WTC11 (cell line): ENCODE data around the gene ECHS1. TPM values are rescaled to one million over a fixed set of nuclear protein-coding genes. Genes with fewer than 3 reads are reported as not detected.
A peak's percentile ranks its signal among the peaks of the same experiment; 100 is the strongest.

Experiments used
- ATF1 ChIP-seq: sonication (generic); formaldehyde crosslinking; IDR thresholded peaks from 2 replicates; pipeline ENCODE4 v1.8.1; 2023; ENCODE audit warnings: mild to moderate bottlenecking, moderate library complexity, missing genetic modification reagents
- EMX1 ChIP-seq: fragments of 250-450 bp; sonication (Bioruptor Pico); IDR thresholded peaks from 2 replicates; pipeline ENCODE4 v1.8.0; 2021; ENCODE audit warnings: mild to moderate bottlenecking
- FOXK1 ChIP-seq: sonication (generic); formaldehyde crosslinking; IDR thresholded peaks from 2 replicates; pipeline ENCODE4 v1.8.0; 2022; ENCODE audit warnings: mild to moderate bottlenecking, moderate library complexity, missing genetic modification reagents
- KAT7 ChIP-seq: sonication (generic); formaldehyde crosslinking; IDR thresholded peaks from 2 replicates; pipeline ENCODE4 v1.8.1; 2023; ENCODE audit warnings: missing genetic modification reagents, mild to moderate bottlenecking, borderline replicate concordance
- NFATC4 ChIP-seq: fragments of 250-450 bp; sonication (Bioruptor Pico); IDR thresholded peaks from 2 replicates; pipeline ENCODE4 v1.9.0; 2021; ENCODE audit warnings: mild to moderate bottlenecking
- NR1H2 ChIP-seq: sonication (generic); formaldehyde crosslinking; IDR thresholded peaks from 2 replicates; pipeline ENCODE4 v1.9.0; 2021; ENCODE audit warnings: mild to moderate bottlenecking, moderate library complexity, missing genetic modification reagents
- NR3C1 ChIP-seq: sonication (generic); formaldehyde crosslinking; conservative IDR thresholded peaks from 2 replicates; pipeline ENCODE4 v1.8.1; 2023; ENCODE audit warnings: low read depth, mild to moderate bottlenecking, missing genetic modification reagents
- OVOL2 ChIP-seq: fragments of 250-450 bp; sonication (Bioruptor Pico); IDR thresholded peaks from 2 replicates; pipeline ENCODE4 v1.9.0; 2021; ENCODE audit warnings: mild to moderate bottlenecking, borderline replicate concordance
- RELA ChIP-seq: sonication (generic); formaldehyde crosslinking; IDR thresholded peaks from 2 replicates; pipeline ENCODE4 v1.8.1; 2022; ENCODE audit warnings: missing genetic modification reagents, mild to moderate bottlenecking, borderline replicate concordance
- SMAD3 ChIP-seq: sonication (generic); formaldehyde crosslinking; IDR thresholded peaks from 2 replicates; pipeline ENCODE4 v1.8.0; 2022; ENCODE audit warnings: missing genetic modification reagents, mild to moderate bottlenecking, borderline replicate concordance
- SMAD4 ChIP-seq: sonication (generic); formaldehyde crosslinking; IDR thresholded peaks from 2 replicates; pipeline ENCODE4 v1.8.0; 2022; ENCODE audit warnings: mild to moderate bottlenecking, missing genetic modification reagents
- SOX15 ChIP-seq: fragments of 250-450 bp; sonication (Bioruptor Pico); IDR thresholded peaks from 2 replicates; pipeline ENCODE4 v1.9.0; 2021; ENCODE audit warnings: mild to moderate bottlenecking
- TCF7 ChIP-seq: sonication (generic); formaldehyde crosslinking; IDR thresholded peaks from 2 replicates; pipeline ENCODE4 v1.8.0; 2022; ENCODE audit warnings: mild to moderate bottlenecking, low read depth, missing genetic modification reagents, moderate library complexity
- ZNF219 ChIP-seq: sonication (generic); formaldehyde crosslinking; IDR thresholded peaks from 2 replicates; pipeline ENCODE4 v1.8.0; 2023; ENCODE audit warnings: missing genetic modification reagents, mild to moderate bottlenecking, borderline replicate concordance
- ZNF232 ChIP-seq: sonication (generic); formaldehyde crosslinking; IDR thresholded peaks from 2 replicates; pipeline ENCODE4 v1.8.0; 2022; ENCODE audit warnings: mild to moderate bottlenecking, missing genetic modification reagents
- ZNF416 ChIP-seq: fragments of 250-450 bp; sonication (Bioruptor Pico); IDR thresholded peaks from 2 replicates; pipeline ENCODE4 v1.9.0; 2021; ENCODE audit warnings: mild to moderate bottlenecking, inconsistent platforms
- ZNF423 ChIP-seq: fragments of 250-450 bp; sonication (Bioruptor Pico); IDR thresholded peaks from 2 replicates; pipeline ENCODE4 v2.1.2; 2022; ENCODE audit warnings: mild to moderate bottlenecking, moderate library complexity
- total RNA-seq: library from RNA; stranded (reverse); gene quantifications from 3 replicates; pipeline ENCODE4 v1.2.3, GENCODE V29; 2021
- TF ChIP-seq, protein P1 (sequence below): sonication (generic); formaldehyde crosslinking; IDR thresholded peaks from 2 replicates; pipeline ENCODE4 v1.8.1; 2023; ENCODE audit warnings: mild to moderate bottlenecking, missing genetic modification reagents
- TF ChIP-seq, protein P2 (sequence below): sonication (generic); formaldehyde crosslinking; IDR thresholded peaks from 2 replicates; pipeline ENCODE4 v1.8.1; 2022; ENCODE audit warnings: mild to moderate bottlenecking, missing genetic modification reagents, moderate library complexity, borderline replicate concordance
- TF ChIP-seq, protein P3 (sequence below): fragments of 200-600 bp; IDR thresholded peaks from 2 replicates; pipeline ENCODE4 v1.8.0; 2022; ENCODE audit warnings: antibody characterized with exemption
- TF ChIP-seq, protein P4 (sequence below): fragments of 250-450 bp; sonication (Bioruptor Pico); IDR thresholded peaks from 2 replicates; pipeline ENCODE4 v1.9.0; 2021; ENCODE audit warnings: mild to moderate bottlenecking, borderline replicate concordance
- TF ChIP-seq, protein P5 (sequence below): sonication (generic); formaldehyde crosslinking; IDR thresholded peaks from 2 replicates; pipeline ENCODE4 v1.8.0; 2022; ENCODE audit warnings: mild to moderate bottlenecking, missing genetic modification reagents
- TF ChIP-seq, protein P6 (sequence below): fragments of 250-450 bp; sonication (Bioruptor Pico); conservative IDR thresholded peaks from 2 replicates; pipeline ENCODE4 v1.9.0; 2021; ENCODE audit warnings: mild to moderate bottlenecking

ECHS1 gene
- total RNA-seq, 1 experiment from 2014 or later, result 84.1 TPM

DNA sequence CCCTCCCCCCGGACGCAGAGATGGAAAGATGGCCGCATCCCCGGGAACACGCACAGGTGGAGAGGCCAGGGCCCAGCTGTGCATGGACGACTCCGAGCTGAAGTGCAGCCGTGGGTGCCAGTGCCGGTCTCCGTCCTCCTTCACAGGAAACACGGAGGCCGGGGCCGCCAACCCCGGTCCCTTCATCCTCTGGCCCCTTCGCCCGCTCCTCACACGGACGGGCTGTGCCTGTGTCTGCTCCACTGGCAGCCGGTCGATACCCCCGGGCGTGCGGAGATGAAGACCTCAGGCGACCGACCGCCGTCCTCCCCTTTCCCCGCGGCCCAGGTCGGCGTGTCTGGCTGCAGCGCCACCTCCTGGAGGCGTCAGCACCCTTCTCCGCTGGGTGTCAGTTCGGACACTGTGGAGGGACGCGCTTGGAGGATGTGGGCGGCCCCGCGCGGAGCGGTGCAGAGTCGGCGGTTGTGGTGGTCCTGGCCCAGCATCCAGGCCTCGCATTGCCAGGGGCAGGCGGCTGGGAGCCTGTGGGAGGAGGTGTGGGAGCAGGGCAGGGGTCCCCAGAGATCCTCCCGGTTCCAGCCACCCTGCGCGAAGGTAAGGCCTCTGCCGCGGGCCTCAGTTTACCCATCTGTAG, 54.5 kb downstream of the ECHS1 start (continued):
- TF ChIP-seq ATF1, result no peak
- TF ChIP-seq SMAD4, result no peak
- 0 out of 2 replicates have a peak, but pooled peaks have one; percentile 10 for TF ChIP-seq ZNF423
- no peak for TF ChIP-seq EMX1 (CRISPR knock-in tag)
- no peak for TF ChIP-seq ZNF232
- no peak for TF ChIP-seq NFATC4 (CRISPR knock-in tag)
- TF ChIP-seq, protein P1, sequence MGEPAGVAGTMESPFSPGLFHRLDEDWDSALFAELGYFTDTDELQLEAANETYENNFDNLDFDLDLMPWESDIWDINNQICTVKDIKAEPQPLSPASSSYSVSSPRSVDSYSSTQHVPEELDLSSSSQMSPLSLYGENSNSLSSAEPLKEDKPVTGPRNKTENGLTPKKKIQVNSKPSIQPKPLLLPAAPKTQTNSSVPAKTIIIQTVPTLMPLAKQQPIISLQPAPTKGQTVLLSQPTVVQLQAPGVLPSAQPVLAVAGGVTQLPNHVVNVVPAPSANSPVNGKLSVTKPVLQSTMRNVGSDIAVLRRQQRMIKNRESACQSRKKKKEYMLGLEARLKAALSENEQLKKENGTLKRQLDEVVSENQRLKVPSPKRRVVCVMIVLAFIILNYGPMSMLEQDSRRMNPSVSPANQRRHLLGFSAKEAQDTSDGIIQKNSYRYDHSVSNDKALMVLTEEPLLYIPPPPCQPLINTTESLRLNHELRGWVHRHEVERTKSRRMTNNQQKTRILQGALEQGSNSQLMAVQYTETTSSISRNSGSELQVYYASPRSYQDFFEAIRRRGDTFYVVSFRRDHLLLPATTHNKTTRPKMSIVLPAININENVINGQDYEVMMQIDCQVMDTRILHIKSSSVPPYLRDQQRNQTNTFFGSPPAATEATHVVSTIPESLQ (CRISPR knock-in tag), result no peak
- TF ChIP-seq NR1H2, result no peak
- TF ChIP-seq, protein P2, sequence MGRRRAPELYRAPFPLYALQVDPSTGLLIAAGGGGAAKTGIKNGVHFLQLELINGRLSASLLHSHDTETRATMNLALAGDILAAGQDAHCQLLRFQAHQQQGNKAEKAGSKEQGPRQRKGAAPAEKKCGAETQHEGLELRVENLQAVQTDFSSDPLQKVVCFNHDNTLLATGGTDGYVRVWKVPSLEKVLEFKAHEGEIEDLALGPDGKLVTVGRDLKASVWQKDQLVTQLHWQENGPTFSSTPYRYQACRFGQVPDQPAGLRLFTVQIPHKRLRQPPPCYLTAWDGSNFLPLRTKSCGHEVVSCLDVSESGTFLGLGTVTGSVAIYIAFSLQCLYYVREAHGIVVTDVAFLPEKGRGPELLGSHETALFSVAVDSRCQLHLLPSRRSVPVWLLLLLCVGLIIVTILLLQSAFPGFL (CRISPR knock-in tag), result no peak
- TF ChIP-seq, protein P3, sequence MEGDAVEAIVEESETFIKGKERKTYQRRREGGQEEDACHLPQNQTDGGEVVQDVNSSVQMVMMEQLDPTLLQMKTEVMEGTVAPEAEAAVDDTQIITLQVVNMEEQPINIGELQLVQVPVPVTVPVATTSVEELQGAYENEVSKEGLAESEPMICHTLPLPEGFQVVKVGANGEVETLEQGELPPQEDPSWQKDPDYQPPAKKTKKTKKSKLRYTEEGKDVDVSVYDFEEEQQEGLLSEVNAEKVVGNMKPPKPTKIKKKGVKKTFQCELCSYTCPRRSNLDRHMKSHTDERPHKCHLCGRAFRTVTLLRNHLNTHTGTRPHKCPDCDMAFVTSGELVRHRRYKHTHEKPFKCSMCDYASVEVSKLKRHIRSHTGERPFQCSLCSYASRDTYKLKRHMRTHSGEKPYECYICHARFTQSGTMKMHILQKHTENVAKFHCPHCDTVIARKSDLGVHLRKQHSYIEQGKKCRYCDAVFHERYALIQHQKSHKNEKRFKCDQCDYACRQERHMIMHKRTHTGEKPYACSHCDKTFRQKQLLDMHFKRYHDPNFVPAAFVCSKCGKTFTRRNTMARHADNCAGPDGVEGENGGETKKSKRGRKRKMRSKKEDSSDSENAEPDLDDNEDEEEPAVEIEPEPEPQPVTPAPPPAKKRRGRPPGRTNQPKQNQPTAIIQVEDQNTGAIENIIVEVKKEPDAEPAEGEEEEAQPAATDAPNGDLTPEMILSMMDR, result peak; percentile 74
- TF ChIP-seq FOXK1 (CRISPR knock-in tag), result 0 out of 2 replicates have a peak, but pooled peaks have one; percentile 41
- no peak for TF ChIP-seq TCF7 (CRISPR knock-in tag)
- TF ChIP-seq KAT7 (CRISPR knock-in tag), result 0 out of 2 replicates have a peak, but pooled peaks have one; percentile 76
- TF ChIP-seq ZNF219 (CRISPR knock-in tag), result no peak
- 0 out of 2 replicates have a peak, but pooled peaks have one; percentile 21 for TF ChIP-seq ZNF416 (CRISPR knock-in tag)
- TF ChIP-seq, protein P4, sequence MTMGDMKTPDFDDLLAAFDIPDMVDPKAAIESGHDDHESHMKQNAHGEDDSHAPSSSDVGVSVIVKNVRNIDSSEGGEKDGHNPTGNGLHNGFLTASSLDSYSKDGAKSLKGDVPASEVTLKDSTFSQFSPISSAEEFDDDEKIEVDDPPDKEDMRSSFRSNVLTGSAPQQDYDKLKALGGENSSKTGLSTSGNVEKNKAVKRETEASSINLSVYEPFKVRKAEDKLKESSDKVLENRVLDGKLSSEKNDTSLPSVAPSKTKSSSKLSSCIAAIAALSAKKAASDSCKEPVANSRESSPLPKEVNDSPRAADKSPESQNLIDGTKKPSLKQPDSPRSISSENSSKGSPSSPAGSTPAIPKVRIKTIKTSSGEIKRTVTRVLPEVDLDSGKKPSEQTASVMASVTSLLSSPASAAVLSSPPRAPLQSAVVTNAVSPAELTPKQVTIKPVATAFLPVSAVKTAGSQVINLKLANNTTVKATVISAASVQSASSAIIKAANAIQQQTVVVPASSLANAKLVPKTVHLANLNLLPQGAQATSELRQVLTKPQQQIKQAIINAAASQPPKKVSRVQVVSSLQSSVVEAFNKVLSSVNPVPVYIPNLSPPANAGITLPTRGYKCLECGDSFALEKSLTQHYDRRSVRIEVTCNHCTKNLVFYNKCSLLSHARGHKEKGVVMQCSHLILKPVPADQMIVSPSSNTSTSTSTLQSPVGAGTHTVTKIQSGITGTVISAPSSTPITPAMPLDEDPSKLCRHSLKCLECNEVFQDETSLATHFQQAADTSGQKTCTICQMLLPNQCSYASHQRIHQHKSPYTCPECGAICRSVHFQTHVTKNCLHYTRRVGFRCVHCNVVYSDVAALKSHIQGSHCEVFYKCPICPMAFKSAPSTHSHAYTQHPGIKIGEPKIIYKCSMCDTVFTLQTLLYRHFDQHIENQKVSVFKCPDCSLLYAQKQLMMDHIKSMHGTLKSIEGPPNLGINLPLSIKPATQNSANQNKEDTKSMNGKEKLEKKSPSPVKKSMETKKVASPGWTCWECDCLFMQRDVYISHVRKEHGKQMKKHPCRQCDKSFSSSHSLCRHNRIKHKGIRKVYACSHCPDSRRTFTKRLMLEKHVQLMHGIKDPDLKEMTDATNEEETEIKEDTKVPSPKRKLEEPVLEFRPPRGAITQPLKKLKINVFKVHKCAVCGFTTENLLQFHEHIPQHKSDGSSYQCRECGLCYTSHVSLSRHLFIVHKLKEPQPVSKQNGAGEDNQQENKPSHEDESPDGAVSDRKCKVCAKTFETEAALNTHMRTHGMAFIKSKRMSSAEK, result no peak
- TF ChIP-seq, protein P5, sequence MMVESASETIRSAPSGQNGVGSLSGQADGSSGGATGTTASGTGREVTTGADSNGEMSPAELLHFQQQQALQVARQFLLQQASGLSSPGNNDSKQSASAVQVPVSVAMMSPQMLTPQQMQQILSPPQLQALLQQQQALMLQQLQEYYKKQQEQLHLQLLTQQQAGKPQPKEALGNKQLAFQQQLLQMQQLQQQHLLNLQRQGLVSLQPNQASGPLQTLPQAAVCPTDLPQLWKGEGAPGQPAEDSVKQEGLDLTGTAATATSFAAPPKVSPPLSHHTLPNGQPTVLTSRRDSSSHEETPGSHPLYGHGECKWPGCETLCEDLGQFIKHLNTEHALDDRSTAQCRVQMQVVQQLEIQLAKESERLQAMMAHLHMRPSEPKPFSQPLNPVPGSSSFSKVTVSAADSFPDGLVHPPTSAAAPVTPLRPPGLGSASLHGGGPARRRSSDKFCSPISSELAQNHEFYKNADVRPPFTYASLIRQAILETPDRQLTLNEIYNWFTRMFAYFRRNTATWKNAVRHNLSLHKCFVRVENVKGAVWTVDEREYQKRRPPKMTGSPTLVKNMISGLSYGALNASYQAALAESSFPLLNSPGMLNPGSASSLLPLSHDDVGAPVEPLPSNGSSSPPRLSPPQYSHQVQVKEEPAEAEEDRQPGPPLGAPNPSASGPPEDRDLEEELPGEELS (CRISPR knock-in tag), result 0 out of 2 replicates have a peak, but pooled peaks have one; percentile 44
- no peak for TF ChIP-seq NR3C1 (CRISPR knock-in tag)
- no peak for TF ChIP-seq RELA (CRISPR knock-in tag)
- TF ChIP-seq, protein P6, sequence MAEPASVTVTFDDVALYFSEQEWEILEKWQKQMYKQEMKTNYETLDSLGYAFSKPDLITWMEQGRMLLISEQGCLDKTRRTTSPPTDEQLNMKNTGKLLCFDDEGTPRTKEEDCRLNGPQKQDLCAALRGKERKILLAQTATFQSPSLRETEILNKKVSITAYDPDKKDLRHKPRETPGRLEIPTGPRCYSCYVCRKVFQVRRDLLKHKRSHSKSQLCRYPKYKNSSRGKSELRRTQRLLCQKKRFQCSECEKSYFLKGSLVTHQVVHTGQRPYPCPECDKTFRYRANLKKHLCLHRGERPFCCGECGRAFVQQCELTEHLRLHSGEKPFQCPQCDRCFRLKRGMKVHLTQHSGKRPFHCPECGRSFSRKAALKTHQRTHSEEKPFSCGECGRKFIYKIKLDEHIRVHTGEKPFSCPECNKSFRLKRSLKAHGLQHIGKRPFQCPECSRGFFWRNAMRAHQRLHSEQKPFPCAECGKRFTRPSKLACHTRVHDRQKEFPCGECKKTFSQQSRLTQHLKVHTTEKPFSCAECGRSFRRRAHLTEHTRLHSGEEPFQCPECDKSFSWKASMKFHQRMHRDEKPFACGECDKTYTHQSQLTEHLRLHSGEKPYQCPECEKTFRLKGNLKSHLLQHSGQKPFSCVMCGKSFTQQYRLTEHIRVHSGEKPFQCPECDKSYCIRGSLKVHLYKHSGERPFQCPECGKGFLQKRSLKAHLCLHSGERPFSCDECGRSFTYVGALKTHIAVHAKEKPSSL (CRISPR knock-in tag), result no peak
- TF ChIP-seq SMAD3 (CRISPR knock-in tag), result no peak
- no peak for TF ChIP-seq OVOL2
- TF ChIP-seq SOX15 (CRISPR knock-in tag), result no peak
